ENCODE measurements around the gene DNAJC16.

The DNAJC16 gene

DNA sequence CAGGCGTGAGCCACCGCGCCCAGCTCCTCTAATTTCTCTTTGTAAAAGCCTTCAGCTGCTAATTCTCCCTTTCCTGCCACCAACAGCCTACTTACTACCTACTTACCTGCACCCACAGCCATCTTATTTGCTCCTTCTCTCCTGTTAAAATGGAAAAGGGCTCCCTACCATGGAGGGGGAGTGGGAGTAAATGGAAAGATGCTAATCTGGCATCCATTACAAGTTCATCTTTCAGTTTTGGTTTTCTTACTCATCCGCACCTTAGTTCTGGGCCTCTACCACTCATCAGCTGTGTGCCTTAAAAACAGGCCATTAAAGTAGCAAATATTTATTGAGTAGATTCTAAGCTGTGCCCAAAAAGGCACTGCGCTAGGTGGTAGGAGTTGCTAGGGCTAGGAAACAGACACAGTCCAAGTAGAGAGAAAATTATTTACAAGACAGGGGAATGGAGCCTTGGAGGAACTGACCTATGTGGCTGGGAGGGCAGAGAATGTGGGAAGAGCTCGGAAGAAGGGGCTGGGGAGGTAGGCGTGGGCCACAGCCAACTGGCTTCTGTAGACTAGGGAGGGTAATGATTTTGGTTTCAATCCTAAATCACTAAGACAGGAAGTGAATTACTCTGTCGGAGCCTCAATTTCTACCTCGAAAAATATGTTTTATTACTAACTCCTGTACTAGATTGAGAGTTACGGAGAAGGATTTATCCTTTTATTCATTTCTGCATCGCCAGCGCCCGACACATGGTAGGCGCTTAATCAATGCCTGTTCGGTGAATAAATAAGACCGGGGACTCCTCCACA lies 89.9 kb downstream of the DNAJC16 start (continued):
- TF ChIP-seq ZNF776 (tag by site-specific recombination; IDR thresholded peaks at IDR 0.05; ENCODE audit: borderline replicate concordance) = no peak
- TF ChIP-seq ZNF416 (tag by site-specific recombination; IDR thresholded peaks at IDR 0.05) = no peak
- TF ChIP-seq ZBTB44 (tag by site-specific recombination; IDR thresholded peaks at IDR 0.05) = no peak
- TF ChIP-seq ZNF280C (tag by site-specific recombination; IDR thresholded peaks at IDR 0.05) = no peak
- TF ChIP-seq ZBTB48 (tag by site-specific recombination; IDR thresholded peaks at IDR 0.05) = 0 out of 2 replicates have a peak, but pooled peaks have one; percentile 24
- TF ChIP-seq ZNF112 (tag by site-specific recombination; IDR thresholded peaks at IDR 0.05) = no peak
- TF ChIP-seq GLIS2 (tag by site-specific recombination; IDR thresholded peaks at IDR 0.05) = no peak
- no peak for TF ChIP-seq ZNF610 (tag by site-specific recombination; IDR thresholded peaks at IDR 0.05; ENCODE audit: borderline replicate concordance)
- TF ChIP-seq PRDM10 (tag by site-specific recombination; IDR thresholded peaks at IDR 0.05) = peak; percentile 99
- TF ChIP-seq ZFP3 (tag by site-specific recombination; IDR thresholded peaks at IDR 0.05; ENCODE audit: low read depth) = no peak
- TF ChIP-seq PRDM2 (tag by site-specific recombination; IDR thresholded peaks at IDR 0.05; ENCODE audit: borderline replicate concordance) = no peak
- no peak; the same call in 1 of the 2 replicates for TF ChIP-seq ZNF585B (tag by site-specific recombination; IDR thresholded peaks at IDR 0.05)
- TF ChIP-seq TRIM28 (IDR thresholded peaks at IDR 0.05; ENCODE audit: borderline replicate concordance, low read length) = no peak
- TF ChIP-seq, protein P1, sequence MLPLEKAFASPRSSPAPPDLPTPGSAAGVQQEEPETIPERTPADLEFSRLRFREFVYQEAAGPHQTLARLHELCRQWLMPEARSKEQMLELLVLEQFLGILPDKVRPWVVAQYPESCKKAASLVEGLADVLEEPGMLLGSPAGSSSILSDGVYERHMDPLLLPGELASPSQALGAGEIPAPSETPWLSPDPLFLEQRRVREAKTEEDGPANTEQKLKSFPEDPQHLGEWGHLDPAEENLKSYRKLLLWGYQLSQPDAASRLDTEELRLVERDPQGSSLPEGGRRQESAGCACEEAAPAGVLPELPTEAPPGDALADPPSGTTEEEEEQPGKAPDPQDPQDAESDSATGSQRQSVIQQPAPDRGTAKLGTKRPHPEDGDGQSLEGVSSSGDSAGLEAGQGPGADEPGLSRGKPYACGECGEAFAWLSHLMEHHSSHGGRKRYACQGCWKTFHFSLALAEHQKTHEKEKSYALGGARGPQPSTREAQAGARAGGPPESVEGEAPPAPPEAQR (tag by site-specific recombination; IDR thresholded peaks at IDR 0.05) = no peak
- no peak for TF ChIP-seq ZNF114 (tag by site-specific recombination; IDR thresholded peaks at IDR 0.05)
- no peak for TF ChIP-seq ZNF530 (tag by site-specific recombination; IDR thresholded peaks at IDR 0.05; ENCODE audit: low read depth)
- no peak for TF ChIP-seq ZNF274 (IDR thresholded peaks at IDR 0.05; ENCODE audit: low read length)
- no peak for TF ChIP-seq ZNF274 (tag by site-specific recombination; IDR thresholded peaks at IDR 0.05; ENCODE audit: borderline replicate concordance)
- TF ChIP-seq ZSCAN5A (tag by site-specific recombination; IDR thresholded peaks at IDR 0.05) = no peak
- TF ChIP-seq, protein P2, sequence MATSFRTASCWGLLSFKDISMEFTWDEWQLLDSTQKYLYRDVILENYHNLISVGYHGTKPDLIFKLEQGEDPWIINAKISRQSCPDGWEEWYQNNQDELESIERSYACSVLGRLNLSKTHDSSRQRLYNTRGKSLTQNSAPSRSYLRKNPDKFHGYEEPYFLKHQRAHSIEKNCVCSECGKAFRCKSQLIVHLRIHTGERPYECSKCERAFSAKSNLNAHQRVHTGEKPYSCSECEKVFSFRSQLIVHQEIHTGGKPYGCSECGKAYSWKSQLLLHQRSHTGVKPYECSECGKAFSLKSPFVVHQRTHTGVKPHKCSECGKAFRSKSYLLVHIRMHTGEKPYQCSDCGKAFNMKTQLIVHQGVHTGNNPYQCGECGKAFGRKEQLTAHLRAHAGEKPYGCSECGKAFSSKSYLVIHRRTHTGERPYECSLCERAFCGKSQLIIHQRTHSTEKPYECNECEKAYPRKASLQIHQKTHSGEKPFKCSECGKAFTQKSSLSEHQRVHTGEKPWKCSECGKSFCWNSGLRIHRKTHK (tag by site-specific recombination; IDR thresholded peaks at IDR 0.05) = no peak
